HFFc6 (cell line): Measurements from ENCODE around the gene RMI2. TPM values are rescaled to one million over a fixed set of nuclear protein-coding genes. Genes with fewer than 3 reads are reported as not detected.
A peak's percentile ranks its signal among the peaks of the same experiment; 100 is the strongest.

ENCODE experiments used
- DNase-seq: peaks from one replicate; pipeline ENCODE4 v3.0.0-alpha.2; 2018
- H3K27ac Mint-ChIP-seq: 2 replicates; pipeline ENCODE4 v1.8.0; 2020; ENCODE audit warnings: mild to moderate bottlenecking, mixed read lengths
- H3K27me3 Mint-ChIP-seq: 2 replicates; pipeline ENCODE4 v1.8.0; 2021; ENCODE audit warnings: mild to moderate bottlenecking, moderate library complexity, mixed read lengths; ENCODE audit not compliant: insufficient read depth
- H3K36me3 Mint-ChIP-seq: 2 replicates; pipeline ENCODE4 v1.8.0; 2021; ENCODE audit warnings: low read depth, mixed read lengths
- H3K4me1 Mint-ChIP-seq: 2 replicates; pipeline ENCODE4 v1.8.0; 2020; ENCODE audit warnings: low read depth, mixed read lengths
- H3K4me3 Mint-ChIP-seq: 2 replicates; pipeline ENCODE4 v1.8.0; 2020; ENCODE audit warnings: mild to moderate bottlenecking, moderate library complexity, mixed read lengths
- H3K9me3 Mint-ChIP-seq: 2 replicates; pipeline ENCODE4 v1.8.0; 2020; ENCODE audit warnings: mild to moderate bottlenecking, mixed read lengths
- total RNA-seq, 6 experiments: library from RNA; stranded (reverse); fragmentation: NEBNext Ultra II Directional; extraction: Animal tissue kit (Norgen Biotek cat#: 25700); gene quantifications; 2 replicates in 1 of 6; 3 replicates in 5 of 6; pipeline ENCODE4 v1.2.3, GENCODE V29; 2021
- TF ChIP-seq, protein P1 (sequence below): fragments of 200-600 bp; sonication (generic); IDR thresholded peaks from 2 replicates; pipeline ENCODE4 v1.5.0; 2021; ENCODE audit warnings: antibody characterized with exemption, mild to moderate bottlenecking

The RMI2 gene
- total RNA-seq, 6 experiments from 2014 or later: 7.3 to 16.2 (median 14.2) TPM

DNA sequence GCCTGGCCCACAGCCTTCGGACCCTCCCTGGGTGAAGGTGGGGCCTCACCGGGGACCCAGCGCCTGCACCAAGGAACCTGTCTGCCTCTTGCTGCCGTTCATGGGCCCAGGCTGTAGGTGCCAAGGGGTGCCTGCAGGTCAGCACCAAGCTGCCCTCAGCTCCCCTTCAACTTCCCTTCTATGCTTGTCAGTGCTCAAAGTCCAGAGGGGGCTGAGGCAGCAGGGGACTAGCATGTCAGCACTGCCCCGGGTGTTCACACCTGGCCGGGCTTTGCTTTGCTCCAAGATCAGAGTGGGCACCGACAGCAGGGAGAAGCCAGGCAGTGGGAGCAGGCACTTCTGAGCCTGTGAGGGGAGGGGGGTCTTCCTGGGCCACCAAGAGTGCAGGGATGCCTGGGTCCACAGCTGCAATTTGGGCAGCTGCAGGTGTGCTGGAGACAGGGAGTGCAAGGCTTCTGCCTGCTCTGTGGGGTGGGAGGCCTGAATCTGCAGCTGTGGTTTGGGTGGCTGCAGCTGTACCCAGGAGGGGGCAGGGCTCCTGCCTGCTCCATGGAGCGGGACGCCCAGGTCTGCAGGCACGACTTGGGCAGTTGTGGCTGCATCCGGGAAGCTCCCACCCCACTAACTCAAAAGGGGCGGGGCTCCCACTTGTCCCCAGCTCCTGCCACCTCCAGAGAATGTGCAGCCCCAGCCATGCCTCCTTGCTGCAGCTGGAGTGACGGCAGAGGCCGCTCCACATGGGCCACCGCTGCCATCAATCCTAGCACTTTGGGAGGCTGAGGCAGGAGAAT lies 36.6 kb upstream of the RMI2 start:
- Mint-ChIP-seq H3K9me3 (no peaks in the 10 kb centered on the region), H3K4me3 (no peak overlapping the region), H3K27ac (no peak overlapping the region), H3K27me3 (no peaks in the 10 kb centered on the region), H3K4me1 (peaks cover 21% of the 10 kb centered on the region), H3K36me3 (no peaks in the 10 kb centered on the region)
- TF ChIP-seq, protein P1, sequence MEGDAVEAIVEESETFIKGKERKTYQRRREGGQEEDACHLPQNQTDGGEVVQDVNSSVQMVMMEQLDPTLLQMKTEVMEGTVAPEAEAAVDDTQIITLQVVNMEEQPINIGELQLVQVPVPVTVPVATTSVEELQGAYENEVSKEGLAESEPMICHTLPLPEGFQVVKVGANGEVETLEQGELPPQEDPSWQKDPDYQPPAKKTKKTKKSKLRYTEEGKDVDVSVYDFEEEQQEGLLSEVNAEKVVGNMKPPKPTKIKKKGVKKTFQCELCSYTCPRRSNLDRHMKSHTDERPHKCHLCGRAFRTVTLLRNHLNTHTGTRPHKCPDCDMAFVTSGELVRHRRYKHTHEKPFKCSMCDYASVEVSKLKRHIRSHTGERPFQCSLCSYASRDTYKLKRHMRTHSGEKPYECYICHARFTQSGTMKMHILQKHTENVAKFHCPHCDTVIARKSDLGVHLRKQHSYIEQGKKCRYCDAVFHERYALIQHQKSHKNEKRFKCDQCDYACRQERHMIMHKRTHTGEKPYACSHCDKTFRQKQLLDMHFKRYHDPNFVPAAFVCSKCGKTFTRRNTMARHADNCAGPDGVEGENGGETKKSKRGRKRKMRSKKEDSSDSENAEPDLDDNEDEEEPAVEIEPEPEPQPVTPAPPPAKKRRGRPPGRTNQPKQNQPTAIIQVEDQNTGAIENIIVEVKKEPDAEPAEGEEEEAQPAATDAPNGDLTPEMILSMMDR: no peak
- DNase-seq: no peak

DNA sequence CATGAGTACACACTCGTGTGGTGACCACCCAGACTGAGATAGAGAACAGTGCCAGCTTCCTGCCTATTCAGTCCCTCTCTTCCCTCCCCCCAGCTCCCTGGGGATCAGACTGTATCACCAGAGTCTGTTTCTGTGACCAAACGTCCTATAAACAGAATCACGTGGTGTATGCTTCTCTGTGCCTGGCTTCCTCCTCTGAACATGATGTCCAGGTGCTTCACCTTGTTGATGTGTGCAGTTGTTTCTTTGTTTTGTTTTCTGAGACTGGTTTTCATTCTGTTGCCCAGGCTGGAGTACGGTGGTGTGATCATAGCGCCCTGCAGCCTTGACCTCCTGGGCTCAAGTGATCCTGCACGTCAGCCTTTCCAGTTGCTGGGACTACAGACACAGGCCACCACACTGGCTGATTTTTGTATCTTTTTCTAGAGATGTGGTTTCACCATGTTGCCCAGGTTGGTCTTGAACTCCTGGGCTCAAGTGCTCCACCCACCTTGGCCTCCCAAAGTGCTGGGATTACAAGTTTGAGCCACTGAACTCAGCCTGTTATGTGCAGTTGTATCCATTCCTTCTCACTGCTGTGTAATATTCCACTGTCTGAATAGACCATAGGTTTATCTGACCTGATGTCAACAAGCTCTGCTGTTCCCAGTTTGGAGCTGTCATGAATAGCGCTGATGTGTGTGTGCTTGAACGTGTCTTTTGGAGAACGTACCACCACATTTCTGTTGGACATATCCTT lies 35.2 kb upstream of the RMI2 start:
- DNase-seq: no peak
- Mint-ChIP-seq H3K36me3 (no peaks in the 10 kb centered on the region), H3K4me1 (peaks cover 27% of the 10 kb centered on the region), H3K27me3 (no peaks in the 10 kb centered on the region; the same call in 1 of the 2 replicates), H3K4me3 (no peak overlapping the region), H3K9me3 (no peaks in the 10 kb centered on the region), H3K27ac (no peak overlapping the region)
- TF ChIP-seq, protein P1: no peak

DNA sequence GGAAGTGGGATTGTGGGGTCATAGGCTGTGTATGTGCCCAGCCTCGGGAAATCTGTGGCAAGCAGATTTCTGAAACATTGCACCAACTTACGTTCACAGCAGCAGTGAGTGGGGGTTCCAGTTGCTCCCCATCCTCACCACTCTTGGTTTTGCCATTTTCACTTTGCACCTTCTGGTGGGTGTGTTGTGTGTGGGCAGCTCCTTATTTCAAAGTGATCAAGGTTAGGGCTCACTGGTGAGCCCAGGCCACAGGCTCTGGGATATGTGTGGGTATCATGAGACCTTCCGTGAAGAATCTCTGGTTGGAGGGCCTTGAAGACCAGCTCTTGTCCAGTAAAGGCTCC lies 34.7 kb upstream of the RMI2 start:
- Mint-ChIP-seq H3K27me3 (no peaks in the 10 kb centered on the region; the same call in 1 of the 2 replicates), H3K27ac (no peak overlapping the region), H3K4me1 (peaks cover 33% of the 10 kb centered on the region), H3K9me3 (no peaks in the 10 kb centered on the region), H3K36me3 (no peaks in the 10 kb centered on the region), H3K4me3 (no peak overlapping the region)
- TF ChIP-seq, protein P1: no peak
- no peak for DNase-seq

DNA sequence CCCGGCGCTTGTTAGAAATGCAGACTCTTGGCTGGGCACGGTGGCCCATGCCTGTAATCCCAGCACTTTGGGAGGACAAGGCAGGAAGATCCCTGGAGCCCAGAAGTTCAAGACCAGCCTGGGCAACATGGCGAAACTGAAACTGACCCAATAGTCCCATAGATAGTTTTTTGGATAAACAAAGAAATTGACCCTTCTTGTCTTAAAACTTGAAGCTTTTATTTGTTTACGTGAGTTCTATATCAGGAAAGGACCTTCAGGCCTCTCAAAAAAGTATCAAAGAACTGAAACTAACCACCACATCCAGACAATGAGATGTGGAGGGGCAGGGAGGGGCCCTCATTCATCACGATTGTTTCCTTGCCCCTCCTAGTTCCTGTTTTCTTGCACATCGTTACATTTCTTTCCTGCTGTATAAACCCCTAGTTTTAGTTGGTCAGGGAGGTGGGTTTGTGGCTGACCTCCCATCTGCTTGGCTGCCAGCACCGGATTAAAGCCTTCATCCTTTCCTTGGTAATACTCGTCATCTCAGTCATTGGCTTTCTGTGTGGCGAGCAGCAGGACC lies 34.2 kb upstream of the RMI2 start:
- no peak for DNase-seq
- no peaks in the 10 kb centered on the region; the same call in 1 of the 2 replicates for H3K27me3 Mint-ChIP-seq
- no peaks in the 10 kb centered on the region for H3K9me3 Mint-ChIP-seq
- no peak overlapping the region for H3K4me3 Mint-ChIP-seq
- H3K36me3 Mint-ChIP-seq: no peaks in the 10 kb centered on the region
- TF ChIP-seq, protein P1: no peak
- H3K27ac Mint-ChIP-seq: no peak overlapping the region
- peaks cover 37% of the 10 kb centered on the region for H3K4me1 Mint-ChIP-seq

DNA sequence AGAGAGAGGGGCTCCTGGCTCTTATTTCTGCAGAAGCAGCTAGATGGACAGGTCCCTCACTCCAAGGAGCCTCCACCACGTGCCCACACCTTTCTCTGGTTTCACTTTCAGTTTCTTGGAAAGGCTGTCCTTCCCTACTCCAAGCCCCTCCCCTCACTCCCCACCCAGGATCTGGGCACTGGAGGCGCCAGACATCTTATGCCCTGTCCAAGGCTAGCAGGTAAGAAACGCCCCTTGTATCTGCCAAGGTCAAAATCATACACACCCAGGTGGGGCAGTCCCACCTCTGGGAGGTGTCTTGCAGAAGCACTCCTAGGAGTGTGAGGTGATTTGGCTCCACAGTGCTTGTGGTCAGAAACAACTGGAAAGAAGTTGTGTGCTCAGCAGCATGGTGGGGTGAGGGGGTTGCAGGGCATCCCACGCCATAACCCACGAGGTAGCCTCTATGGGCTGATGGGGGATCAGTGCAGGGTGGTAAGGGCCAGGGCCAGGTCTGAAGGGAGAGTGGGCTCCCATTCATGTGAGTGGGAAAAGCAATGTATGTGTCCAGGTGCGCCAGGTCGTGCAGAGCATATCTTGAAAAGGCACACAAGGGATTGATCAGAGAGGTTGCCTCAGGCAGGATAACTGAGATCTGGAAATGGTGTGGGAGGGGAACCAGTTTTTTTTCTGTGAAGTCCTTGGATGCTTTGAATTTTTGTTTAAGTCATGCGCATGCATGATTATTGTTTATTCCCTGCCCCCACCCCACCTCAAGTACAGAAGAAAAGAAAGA lies 32.4 kb upstream of the RMI2 start:
- DNase-seq: no peak
- Mint-ChIP-seq H3K4me1 (peaks cover 40% of the 10 kb centered on the region), H3K27me3 (peaks cover 2% of the 10 kb centered on the region; the same call in 1 of the 2 replicates), H3K9me3 (no peaks in the 10 kb centered on the region), H3K4me3 (peak overlapping the region; percentile 48), H3K27ac (peak overlapping the region; percentile 25; the same call in 1 of the 2 replicates), H3K36me3 (no peaks in the 10 kb centered on the region)
- TF ChIP-seq, protein P1: no peak
